ENCODE data around the gene SIT1. TPM values are rescaled to one million over a fixed set of nuclear protein-coding genes. Genes with fewer than 3 reads are reported as not detected.
A peak's percentile ranks its signal among the peaks of the same experiment; 100 is the strongest.

SIT1 gene
- total RNA-seq, 1 donor from 2014 or later = 0.33 TPM

GRCh38 chr9:35658137-35658967 is 7.6 kb upstream of the SIT1 start, which contains the start of gene CCDC107:
CCDC107 (plus strand) TSS chr9:35658292; CDS start chr9:35658380, 88 bp downstream.
- Mint-ChIP-seq H3K36me3 (ENCODE audit: low read depth) (peaks cover 10% of the 10 kb centered on the region), H3K4me3 (peak within 1 kb of the TSS; percentile 88), H3K27me3 (ENCODE audit: low read depth) (peaks cover 9% of the 10 kb centered on the region), H3K4me1 (peaks cover 52% of the 10 kb centered on the region), H3K27ac (ENCODE audit: unreplicated experiment) (peak within 1 kb of the TSS; percentile 98), H3K9me3 (peaks cover 3% of the 10 kb centered on the region)
- peak; percentile 86 for DNase-seq (ENCODE audit: low read depth, low spot score)
- peak; percentile 85 for TF ChIP-seq CTCF (conservative IDR thresholded peaks at IDR 0.05)

GRCh38 chr9:35657546-35658136 is 6.9 kb upstream of the SIT1 start, which contains the start of gene RMRP:
RMRP (minus strand) TSS chr9:35658019.
- peaks cover 3% of the 10 kb centered on the region for H3K9me3 Mint-ChIP-seq
- TF ChIP-seq CTCF (conservative IDR thresholded peaks at IDR 0.05) = peak; percentile 54
- H3K27me3 Mint-ChIP-seq (ENCODE audit: low read depth) = peaks cover 9% of the 10 kb centered on the region
- H3K27ac Mint-ChIP-seq (ENCODE audit: unreplicated experiment) = peak within 1 kb of the TSS; percentile 98
- H3K36me3 Mint-ChIP-seq (ENCODE audit: low read depth) = peaks cover 10% of the 10 kb centered on the region
- peaks cover 45% of the 10 kb centered on the region for H3K4me1 Mint-ChIP-seq
- H3K4me3 Mint-ChIP-seq = peak within 1 kb of the TSS; percentile 88
- peak; percentile 91 for DNase-seq (ENCODE audit: low read depth, low spot score)

- no peak for TF ChIP-seq CTCF (conservative IDR thresholded peaks at IDR 0.05)
- H3K9me3 Mint-ChIP-seq = peaks cover 3% of the 10 kb centered on the region
- no peak for DNase-seq (ENCODE audit: low read depth, low spot score)
Observed at GRCh38 chr9:35656831-35657545, 6.3 kb upstream of the SIT1 start.

GRCh38 chr9:35656348-35656747 is 5.6 kb upstream of the SIT1 start:
- Mint-ChIP-seq H3K9me3 (peaks cover 3% of the 10 kb centered on the region), H3K4me3 (peak overlapping the region; percentile 88), H3K4me1 (peaks cover 37% of the 10 kb centered on the region), H3K27me3 (ENCODE audit: low read depth) (peaks cover 10% of the 10 kb centered on the region), H3K27ac (ENCODE audit: unreplicated experiment) (no peak overlapping the region), H3K36me3 (ENCODE audit: low read depth) (peaks cover 7% of the 10 kb centered on the region)
- no peak for TF ChIP-seq CTCF (conservative IDR thresholded peaks at IDR 0.05)
- no peak for DNase-seq (ENCODE audit: low read depth, low spot score)

More at GRCh38 chr9:35656831-35657545, 6.3 kb upstream of the SIT1 start:
- peak overlapping the region; percentile 88 for H3K4me3 Mint-ChIP-seq
- peaks cover 9% of the 10 kb centered on the region for H3K36me3 Mint-ChIP-seq (ENCODE audit: low read depth)
- peaks cover 41% of the 10 kb centered on the region for H3K4me1 Mint-ChIP-seq
- H3K27me3 Mint-ChIP-seq (ENCODE audit: low read depth) = peaks cover 9% of the 10 kb centered on the region
- H3K27ac Mint-ChIP-seq (ENCODE audit: unreplicated experiment) = peak overlapping the region; percentile 98

GRCh38 chr9:35653611-35654010 is 2.9 kb upstream of the SIT1 start:
- Mint-ChIP-seq H3K36me3 (ENCODE audit: low read depth) (peaks cover 3% of the 10 kb centered on the region), H3K4me3 (no peak overlapping the region), H3K4me1 (peaks cover 20% of the 10 kb centered on the region), H3K9me3 (peaks cover 3% of the 10 kb centered on the region), H3K27ac (ENCODE audit: unreplicated experiment) (no peak overlapping the region), H3K27me3 (ENCODE audit: low read depth) (peaks cover 14% of the 10 kb centered on the region)
- no peak for TF ChIP-seq CTCF (conservative IDR thresholded peaks at IDR 0.05)
- DNase-seq (ENCODE audit: low read depth, low spot score) = no peak
